ENCODE data around the gene SLC39A7. TPM values are rescaled to one million over a fixed set of nuclear protein-coding genes. Genes with fewer than 3 reads are reported as not detected.

Gene SLC39A7
- total RNA-seq, 1 experiment from 2014 or later = 118 TPM

DNA sequence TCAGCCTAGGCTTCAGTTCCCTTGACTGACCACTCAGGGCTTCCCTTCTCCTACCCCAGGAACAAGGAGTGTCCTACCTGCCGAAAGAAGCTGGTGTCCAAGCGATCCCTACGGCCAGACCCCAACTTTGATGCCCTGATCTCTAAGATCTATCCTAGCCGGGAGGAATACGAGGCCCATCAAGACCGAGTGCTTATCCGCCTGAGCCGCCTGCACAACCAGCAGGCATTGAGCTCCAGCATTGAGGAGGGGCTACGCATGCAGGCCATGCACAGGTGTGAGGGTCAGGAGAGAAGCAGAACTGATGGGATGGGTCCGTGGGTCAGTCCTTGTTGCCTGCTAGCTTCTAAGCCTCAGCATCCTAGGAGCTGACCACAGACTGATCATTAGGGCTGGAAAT, 9.2 kb downstream of the SLC39A7 start:
- peak overlapping the region; percentile 87 for H3K4me3 Mint-ChIP-seq (ENCODE audit: unreplicated experiment)
- H3K9me3 Mint-ChIP-seq (ENCODE audit: unreplicated experiment) = no peaks in the 10 kb centered on the region
- CTCF ChIA-PET = interaction anchor here (0.7 to 1.5 kb wide), 3 partner anchors 12 to 90 kb away, joined by 3 to 5 read pairs (median 3); no protein-coding TSS in a partner anchor
- TF ChIP-seq, protein P1, sequence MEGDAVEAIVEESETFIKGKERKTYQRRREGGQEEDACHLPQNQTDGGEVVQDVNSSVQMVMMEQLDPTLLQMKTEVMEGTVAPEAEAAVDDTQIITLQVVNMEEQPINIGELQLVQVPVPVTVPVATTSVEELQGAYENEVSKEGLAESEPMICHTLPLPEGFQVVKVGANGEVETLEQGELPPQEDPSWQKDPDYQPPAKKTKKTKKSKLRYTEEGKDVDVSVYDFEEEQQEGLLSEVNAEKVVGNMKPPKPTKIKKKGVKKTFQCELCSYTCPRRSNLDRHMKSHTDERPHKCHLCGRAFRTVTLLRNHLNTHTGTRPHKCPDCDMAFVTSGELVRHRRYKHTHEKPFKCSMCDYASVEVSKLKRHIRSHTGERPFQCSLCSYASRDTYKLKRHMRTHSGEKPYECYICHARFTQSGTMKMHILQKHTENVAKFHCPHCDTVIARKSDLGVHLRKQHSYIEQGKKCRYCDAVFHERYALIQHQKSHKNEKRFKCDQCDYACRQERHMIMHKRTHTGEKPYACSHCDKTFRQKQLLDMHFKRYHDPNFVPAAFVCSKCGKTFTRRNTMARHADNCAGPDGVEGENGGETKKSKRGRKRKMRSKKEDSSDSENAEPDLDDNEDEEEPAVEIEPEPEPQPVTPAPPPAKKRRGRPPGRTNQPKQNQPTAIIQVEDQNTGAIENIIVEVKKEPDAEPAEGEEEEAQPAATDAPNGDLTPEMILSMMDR (IDR thresholded peaks at IDR 0.05; ENCODE audit: unreplicated experiment) = no peak
- peak overlapping the region; percentile 94 for H3K27ac Mint-ChIP-seq (ENCODE audit: low read depth, unreplicated experiment)
- peaks cover 48% of the 10 kb centered on the region for H3K4me1 Mint-ChIP-seq (ENCODE audit: insufficient read depth, unreplicated experiment)
- intact Hi-C loops (cut with micrococcal nuclease) = loop anchor here (2.0 kb wide), 1 partner anchor 39 kb away; no protein-coding TSS in a partner anchor
- peaks cover 14% of the 10 kb centered on the region for H3K36me3 Mint-ChIP-seq (ENCODE audit: insufficient read depth, unreplicated experiment)
- no TSS peak for BruUV-seq (replicated peaks)
- no peak for DNase-seq (ENCODE audit: unreplicated experiment)
- peaks cover 27% of the 10 kb centered on the region for H3K27me3 Mint-ChIP-seq (ENCODE audit: insufficient read depth, unreplicated experiment)
- POLR2A ChIA-PET = interaction anchor here (1.6 to 3.7 kb wide), 2 partner anchors 9 to 39 kb away, joined by 11 to 73 read pairs; no protein-coding TSS in a partner anchor

DNA sequence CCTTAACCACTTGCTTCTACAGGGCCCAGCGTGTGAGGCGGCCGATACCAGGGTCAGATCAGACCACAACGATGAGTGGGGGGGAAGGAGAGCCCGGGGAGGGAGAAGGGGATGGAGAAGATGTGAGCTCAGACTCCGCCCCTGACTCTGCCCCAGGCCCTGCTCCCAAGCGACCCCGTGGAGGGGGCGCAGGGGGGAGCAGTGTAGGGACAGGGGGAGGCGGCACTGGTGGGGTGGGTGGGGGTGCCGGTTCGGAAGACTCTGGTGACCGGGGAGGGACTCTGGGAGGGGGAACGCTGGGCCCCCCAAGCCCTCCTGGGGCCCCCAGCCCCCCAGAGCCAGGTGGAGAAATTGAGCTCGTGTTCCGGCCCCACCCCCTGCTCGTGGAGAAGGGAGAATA, 10.5 kb downstream of the SLC39A7 start:
- H3K27me3 Mint-ChIP-seq (ENCODE audit: insufficient read depth, unreplicated experiment) = peaks cover 40% of the 10 kb centered on the region
- H3K36me3 Mint-ChIP-seq (ENCODE audit: insufficient read depth, unreplicated experiment) = peaks cover 14% of the 10 kb centered on the region
- POLR2A ChIA-PET = no interaction called here
- no peak for DNase-seq (ENCODE audit: unreplicated experiment)
- intact Hi-C loops (cut with micrococcal nuclease) = no loop called here
- CTCF ChIA-PET = no interaction called here
- peaks cover 35% of the 10 kb centered on the region for H3K4me1 Mint-ChIP-seq (ENCODE audit: insufficient read depth, unreplicated experiment)
- H3K4me3 Mint-ChIP-seq (ENCODE audit: unreplicated experiment) = no peak overlapping the region
- no peaks in the 10 kb centered on the region for H3K9me3 Mint-ChIP-seq (ENCODE audit: unreplicated experiment)
- no peak overlapping the region for H3K27ac Mint-ChIP-seq (ENCODE audit: low read depth, unreplicated experiment)
- BruUV-seq (replicated peaks) = no TSS peak
- TF ChIP-seq, protein P1 (IDR thresholded peaks at IDR 0.05; ENCODE audit: unreplicated experiment) = no peak

DNA sequence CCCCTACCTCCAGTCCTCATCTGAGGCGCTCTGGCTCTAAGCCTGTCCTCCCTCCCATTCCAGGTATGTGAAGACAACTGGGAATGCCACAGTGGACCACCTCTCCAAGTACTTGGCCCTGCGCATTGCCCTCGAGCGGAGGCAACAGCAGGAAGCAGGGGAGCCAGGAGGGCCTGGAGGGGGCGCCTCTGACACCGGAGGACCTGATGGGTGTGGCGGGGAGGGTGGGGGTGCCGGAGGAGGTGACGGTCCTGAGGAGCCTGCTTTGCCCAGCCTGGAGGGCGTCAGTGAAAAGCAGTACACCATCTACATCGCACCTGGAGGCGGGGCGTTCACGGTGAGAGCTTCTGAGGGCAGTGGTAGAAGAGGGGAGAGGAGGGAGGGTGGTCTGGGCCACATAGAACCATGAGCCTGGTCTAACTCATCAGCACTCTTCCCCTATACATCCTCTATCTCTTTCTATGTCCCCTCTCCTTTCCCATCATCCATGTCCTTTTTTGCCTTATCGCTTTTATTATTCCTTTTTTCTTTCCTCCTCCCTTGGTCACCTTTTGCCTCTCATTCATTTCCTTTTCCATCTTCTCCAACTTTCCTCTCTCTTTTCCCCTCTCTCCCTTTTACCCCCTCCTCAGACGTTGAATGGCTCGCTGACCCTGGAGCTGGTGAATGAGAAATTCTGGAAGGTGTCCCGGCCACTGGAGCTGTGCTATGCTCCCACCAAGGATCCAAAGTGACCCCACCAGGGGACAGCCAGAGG, 11.2 kb downstream of the SLC39A7 start:
- POLR2A ChIA-PET = interaction anchor here (0.6 to 1.3 kb wide), 4 partner anchors 9 to 1026 kb away, joined by 3 to 6 read pairs (median 4); no protein-coding TSS in a partner anchor
- TF ChIP-seq, protein P1 (IDR thresholded peaks at IDR 0.05; ENCODE audit: unreplicated experiment) = no peak
- CTCF ChIA-PET = no interaction called here

DNA sequence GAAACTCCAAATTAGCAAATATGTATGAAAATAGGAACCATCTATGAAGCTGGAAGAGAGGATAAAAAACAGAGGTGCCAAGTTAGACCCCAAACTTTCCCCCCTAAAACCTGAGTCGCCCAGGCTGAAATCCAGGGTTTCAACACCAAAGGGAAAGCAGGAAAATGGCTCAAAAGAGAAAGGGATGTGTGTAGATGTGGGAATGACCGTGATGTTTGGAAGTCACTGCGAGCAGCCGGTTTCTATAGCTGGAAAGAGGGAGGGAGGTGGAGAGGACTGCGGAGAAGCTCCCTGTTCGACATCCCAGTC, 12.1 kb downstream of the SLC39A7 start:
- no peak overlapping the region for H3K27ac Mint-ChIP-seq (ENCODE audit: low read depth, unreplicated experiment)
- TF ChIP-seq, protein P1 (IDR thresholded peaks at IDR 0.05; ENCODE audit: unreplicated experiment) = no peak
- BruUV-seq (replicated peaks) = no TSS peak
- H3K9me3 Mint-ChIP-seq (ENCODE audit: unreplicated experiment) = no peaks in the 10 kb centered on the region
- H3K4me1 Mint-ChIP-seq (ENCODE audit: insufficient read depth, unreplicated experiment) = peaks cover 31% of the 10 kb centered on the region
- H3K36me3 Mint-ChIP-seq (ENCODE audit: insufficient read depth, unreplicated experiment) = peaks cover 14% of the 10 kb centered on the region
- DNase-seq (ENCODE audit: unreplicated experiment) = no peak
- ChIA-PET CTCF (interaction anchor here (0.5 to 1.1 kb wide), 2 partner anchors 64 to 187 kb away, joined by 3 to 4 read pairs; no protein-coding TSS in a partner anchor), POLR2A (interaction anchor here (1.0 to 1.3 kb wide), 3 partner anchors 8 to 35 kb away, joined by 3 to 6 read pairs (median 3); partner anchors contain the start of gene HSD17B8)
- H3K27me3 Mint-ChIP-seq (ENCODE audit: insufficient read depth, unreplicated experiment) = peaks cover 42% of the 10 kb centered on the region
- H3K4me3 Mint-ChIP-seq (ENCODE audit: unreplicated experiment) = peak overlapping the region; percentile 50
- intact Hi-C loops (cut with micrococcal nuclease) = no loop called here

More for the DNA sequence above, 11.2 kb downstream of the SLC39A7 start:
- Mint-ChIP-seq H3K4me1 (ENCODE audit: insufficient read depth, unreplicated experiment) (peaks cover 31% of the 10 kb centered on the region), H3K27ac (ENCODE audit: low read depth, unreplicated experiment) (no peak overlapping the region), H3K36me3 (ENCODE audit: insufficient read depth, unreplicated experiment) (peaks cover 14% of the 10 kb centered on the region), H3K4me3 (ENCODE audit: unreplicated experiment) (no peak overlapping the region), H3K27me3 (ENCODE audit: insufficient read depth, unreplicated experiment) (peaks cover 40% of the 10 kb centered on the region), H3K9me3 (ENCODE audit: unreplicated experiment) (no peaks in the 10 kb centered on the region)
- no peak for DNase-seq (ENCODE audit: unreplicated experiment)
- intact Hi-C loops (cut with micrococcal nuclease) = no loop called here
- BruUV-seq (replicated peaks) = TSS peak; percentile 2

All from MCF 10A (cell line).